Ammon's horn (tissue), 1 donor: ENCODE measurements around the gene CCNQ.

ENCODE experiments used
- DNase-seq: peaks from one replicate; pipeline ENCODE4 v3.0.0-alpha.2; 2016; ENCODE audit warnings: low spot score

CCNQ gene

GRCh38 chrX:153637121-153638040 lies 38.4 kb upstream of the CCNQ start:
- no peak for DNase-seq

GRCh38 chrX:153636716-153637115 lies 37.8 kb upstream of the CCNQ start:
- no peak for DNase-seq

GRCh38 chrX:153635788-153636668 lies 37.1 kb upstream of the CCNQ start:
- no peak for DNase-seq

- no peak for DNase-seq
These were observed 36.4 kb upstream of the CCNQ start for GRCh38 chrX:153635388-153635787.

- DNase-seq: no peak
These were observed 35.9 kb upstream of the CCNQ start for GRCh38 chrX:153634832-153635231.

GRCh38 chrX:153634236-153634635 lies 35.3 kb upstream of the CCNQ start:
- no peak for DNase-seq

GRCh38 chrX:153633607-153634180 lies 34.8 kb upstream of the CCNQ start:
- DNase-seq: no peak

- no peak for DNase-seq
These were observed 34.1 kb upstream of the CCNQ start for GRCh38 chrX:153633048-153633447.

GRCh38 chrX:153632595-153632946 lies 33.6 kb upstream of the CCNQ start:
- no peak for DNase-seq

GRCh38 chrX:153631907-153632594 lies 33.1 kb upstream of the CCNQ start:
- DNase-seq: no peak

GRCh38 chrX:153631346-153631745 lies 32.4 kb upstream of the CCNQ start:
- no peak for DNase-seq

- no peak for DNase-seq
These were observed 29.7 kb upstream of the CCNQ start for GRCh38 chrX:153628665-153629064.

GRCh38 chrX:153628129-153628528 lies 29.2 kb upstream of the CCNQ start:
- DNase-seq: no peak

- DNase-seq: no peak
These were observed 28.8 kb upstream of the CCNQ start for GRCh38 chrX:153627675-153628111.

- DNase-seq: no peak
These were observed 28.1 kb upstream of the CCNQ start for GRCh38 chrX:153626863-153627674.

- DNase-seq: no peak
These were observed 27.2 kb upstream of the CCNQ start for GRCh38 chrX:153626025-153626633.

- no peak for DNase-seq
These were observed 26.5 kb upstream of the CCNQ start for GRCh38 chrX:153625271-153626024.

- DNase-seq: no peak
These were observed 25.5 kb upstream of the CCNQ start for GRCh38 chrX:153624196-153625091.
